H9 (cell line): ENCODE data around the gene ZNF668. TPM values are rescaled to one million over a fixed set of nuclear protein-coding genes. Genes with fewer than 3 reads are reported as not detected.

Source experiments
- DNase-seq: peaks from one replicate; pipeline ENCODE4 v3.0.0-alpha.2; 2017
- H2AFZ ChIP-seq: one replicate; pipeline ENCODE4 v1.6.1; 2013; ENCODE audit warnings: mild to moderate bottlenecking, low read length, control low read depth, moderate library complexity
- H2AK5ac ChIP-seq: 2 replicates; pipeline ENCODE4 v1.6.1; 2013; ENCODE audit warnings: low read length, control low read depth, mixed read lengths; ENCODE audit not compliant: insufficient read length
- H2BK120ac ChIP-seq: one replicate; pipeline ENCODE4 v1.6.1; 2013; ENCODE audit warnings: low read depth, mild to moderate bottlenecking, low read length, control low read depth, inconsistent platforms; ENCODE audit not compliant: poor library complexity, severe bottlenecking
- H2BK12ac ChIP-seq: 2 replicates; pipeline ENCODE4 v1.6.1; 2013; ENCODE audit warnings: low read length, control low read depth, mixed read lengths, low read depth; ENCODE audit not compliant: insufficient read length
- H2BK15ac ChIP-seq: 2 replicates; pipeline ENCODE4 v1.6.1; 2013; ENCODE audit warnings: low read depth, low read length, control low read depth
- H2BK20ac ChIP-seq: one replicate; pipeline ENCODE4 v1.6.1; 2013; ENCODE audit warnings: low read depth, mild to moderate bottlenecking, low read length, control low read depth, inconsistent platforms; ENCODE audit not compliant: poor library complexity, severe bottlenecking
- H2BK5ac ChIP-seq: 2 replicates; pipeline ENCODE4 v1.6.1; 2013; ENCODE audit warnings: low read length, control low read depth, mixed read lengths; ENCODE audit not compliant: insufficient read length
- H3K14ac ChIP-seq: 2 replicates; pipeline ENCODE4 v1.6.1; 2013; ENCODE audit warnings: low read length, control low read depth; ENCODE audit not compliant: insufficient read depth
- H3K18ac ChIP-seq: 2 replicates; pipeline ENCODE4 v1.6.1; 2013; ENCODE audit warnings: low read depth, mild to moderate bottlenecking, mixed read lengths, low read length, control low read depth; ENCODE audit not compliant: insufficient read length
- H3K23ac ChIP-seq: 2 replicates; pipeline ENCODE4 v1.6.1; 2013; ENCODE audit warnings: low read length, control low read depth, mixed read lengths, low read depth; ENCODE audit not compliant: insufficient read length
- H3K23me2 ChIP-seq: 2 replicates; pipeline ENCODE4 v1.6.1; 2013; ENCODE audit warnings: low read depth, mild to moderate bottlenecking, mixed read lengths, low read length, control low read depth; ENCODE audit not compliant: insufficient read length, poor library complexity, severe bottlenecking
- H3K27ac ChIP-seq: 2 replicates; pipeline ENCODE4 v1.5.1; 2013; ENCODE audit warnings: low read length, control low read depth, mixed read lengths, low read depth; ENCODE audit not compliant: insufficient read length
- H3K27me3 ChIP-seq: 2 replicates; pipeline ENCODE4 v1.6.1; 2013; ENCODE audit warnings: low read length, control low read depth, inconsistent platforms; ENCODE audit not compliant: insufficient read depth
- H3K4ac ChIP-seq: 2 replicates; pipeline ENCODE4 v1.6.1; 2013; ENCODE audit warnings: low read depth, mild to moderate bottlenecking, control low read depth, inconsistent platforms, low read length, moderate library complexity
- H3K4me1 ChIP-seq: 2 replicates; pipeline ENCODE4 v1.6.1; 2013; ENCODE audit warnings: low read length, control low read depth, inconsistent platforms; ENCODE audit not compliant: insufficient read depth
- H3K4me2 ChIP-seq: 2 replicates; pipeline ENCODE4 v1.6.1; 2013; ENCODE audit warnings: low read length, control low read depth, mixed read lengths; ENCODE audit not compliant: insufficient read length, insufficient read depth
- H3K56ac ChIP-seq: 2 replicates; pipeline ENCODE4 v1.6.1; 2013; ENCODE audit warnings: low read depth, mild to moderate bottlenecking, mixed read lengths, low read length, control low read depth; ENCODE audit not compliant: insufficient read length
- H3K79me1 ChIP-seq: 2 replicates; pipeline ENCODE4 v1.6.1; 2013; ENCODE audit warnings: low read depth, mild to moderate bottlenecking, moderate library complexity, low read length, control low read depth, inconsistent platforms; ENCODE audit not compliant: insufficient read depth, poor library complexity, severe bottlenecking
- H3K79me2 ChIP-seq: 2 replicates; pipeline ENCODE4 v1.6.1; 2013; ENCODE audit warnings: low read length, control low read depth, inconsistent platforms; ENCODE audit not compliant: insufficient read depth
- H3K9ac ChIP-seq: 2 replicates; pipeline ENCODE4 v1.6.1; 2013; ENCODE audit warnings: low read length, control low read depth, mixed read lengths; ENCODE audit not compliant: insufficient read length; ENCODE audit errors: extremely low read depth
- H3K9me3 ChIP-seq: one replicate; pipeline ENCODE4 v1.6.1; 2013; ENCODE audit warnings: low read depth, low read length, inconsistent platforms; ENCODE audit not compliant: control insufficient read depth
- H3T11ph ChIP-seq: one replicate; pipeline ENCODE4 v1.6.1; 2013; ENCODE audit warnings: mild to moderate bottlenecking, low read length, control low read depth, inconsistent platforms
- H4K20me1 ChIP-seq: one replicate; pipeline ENCODE4 v1.6.1; 2013; ENCODE audit not compliant: control insufficient read depth, insufficient read length, insufficient read depth
- H4K5ac ChIP-seq: 2 replicates; pipeline ENCODE4 v1.6.1; 2013; ENCODE audit warnings: low read depth, mild to moderate bottlenecking, mixed read lengths, low read length, control low read depth; ENCODE audit not compliant: insufficient read length
- H4K8ac ChIP-seq: replicated peaks from 2 replicates; pipeline ENCODE4 v1.6.1; 2013; ENCODE audit warnings: low read length, control low read depth, mixed read lengths, low read depth; ENCODE audit not compliant: insufficient read length
- H4K91ac ChIP-seq: 2 replicates; pipeline ENCODE4 v1.6.1; 2013; ENCODE audit warnings: low read depth, mild to moderate bottlenecking, moderate library complexity, mixed read lengths, low read length, control low read depth; ENCODE audit not compliant: insufficient read length
- H3K27ac Mint-ChIP-seq, 3 experiments: 2 replicates in 2 of 3; 3 replicates in 1 of 3; pipeline ENCODE4 v1.8.0; 2020 to 2021; ENCODE audit warnings: mixed read lengths in 3 of 3, mild to moderate bottlenecking in 1 of 3, moderate library complexity in 1 of 3
- H3K27me3 Mint-ChIP-seq: 2 replicates; pipeline ENCODE4 v1.8.0; 2021; ENCODE audit warnings: low read depth, mild to moderate bottlenecking, moderate library complexity, mixed read lengths
- H3K36me3 Mint-ChIP-seq, 3 experiments: 2 replicates in 2 of 3; 3 replicates in 1 of 3; pipeline ENCODE4 v1.8.0; 2020 to 2021; ENCODE audit warnings: low read depth in 3 of 3, mixed read lengths in 3 of 3; ENCODE audit not compliant: insufficient read depth in 1 of 3
- H3K4me1 Mint-ChIP-seq, 2 experiments: 2 replicates each; pipeline ENCODE4 v1.8.0; 2020; ENCODE audit warnings: mixed read lengths in 2 of 2
- H3K4me3 Mint-ChIP-seq, 2 experiments: 2 replicates in 1 of 2; 3 replicates in 1 of 2; pipeline ENCODE4 v1.8.0; 2020 to 2021; ENCODE audit warnings: mild to moderate bottlenecking in 2 of 2, mixed read lengths in 2 of 2, moderate library complexity in 1 of 2
- H3K9me3 Mint-ChIP-seq, 2 experiments: 2 replicates in 1 of 2; 3 replicates in 1 of 2; pipeline ENCODE4 v1.8.0; 2020; ENCODE audit warnings: mild to moderate bottlenecking in 2 of 2, mixed read lengths in 2 of 2, moderate library complexity in 1 of 2
- WGBS: extraction: QIAGEN DNeasy Blood & Tissue Kit; methylation state at CpG from one replicate; pipeline ENCODE4 v1.1.7; 2013; ENCODE audit warnings: missing lambda C conversion rate, low lambda C conversion rate, mixed read lengths; ENCODE audit not compliant: insufficient read length; ENCODE audit errors: extremely low coverage; 5-methylcytosine and 5-hydroxymethylcytosine counted together
- total RNA-seq: library from RNA; stranded (reverse); gene quantifications from 2 replicates; pipeline ENCODE4 v1.2.1, GENCODE V29; 2021
- TF ChIP-seq, protein P1 (sequence below): fragments of 200-600 bp; sonication (generic); conservative IDR thresholded peaks from 3 replicates; pipeline ENCODE4 v1.8.0; 2021; ENCODE audit warnings: antibody characterized with exemption, mild to moderate bottlenecking

Gene ZNF668
- total RNA-seq, 1 experiment from 2014 or later, result 18.6 TPM

- H3K4me1 Mint-ChIP-seq, result peaks cover 5 to 10% of the 10 kb centered on the region in 2 experiments; a peak in 3 of 4 replicates
- Histone ChIP-seq H3K23me2 (peaks cover 9% of the 10 kb centered on the region), H2BK12ac (no peak overlapping the region), H3K27me3 (no peaks in the 10 kb centered on the region), H3K9me3 (no peaks in the 10 kb centered on the region), H2BK120ac (no peak overlapping the region), H3K4me2 (no peak overlapping the region), H2BK20ac (no peak overlapping the region), H3K79me2 (peaks cover 2% of the 10 kb centered on the region; the same call in 1 of the 2 replicates), H4K5ac (no peak overlapping the region), H3K4me1 (no peaks in the 10 kb centered on the region), H3K79me1 (peaks cover 2% of the 10 kb centered on the region), H2BK5ac (no peak overlapping the region), H2AK5ac (no peak overlapping the region), H3K27ac (no peak overlapping the region), H3T11ph (no peak overlapping the region), H3K14ac (no peak overlapping the region), H4K20me1 (peaks cover 3% of the 10 kb centered on the region), H3K9ac (no peak overlapping the region), H3K23ac (no peak overlapping the region), H3K56ac (no peak overlapping the region), H2AFZ (no peak overlapping the region), H3K18ac (no peak overlapping the region), H4K91ac (no peak overlapping the region), H3K4ac (no peak overlapping the region), H4K8ac (no peak overlapping the region), H2BK15ac (no peak overlapping the region)
- H3K4me3 Mint-ChIP-seq, result no peak overlapping the region
- TF ChIP-seq, protein P1, sequence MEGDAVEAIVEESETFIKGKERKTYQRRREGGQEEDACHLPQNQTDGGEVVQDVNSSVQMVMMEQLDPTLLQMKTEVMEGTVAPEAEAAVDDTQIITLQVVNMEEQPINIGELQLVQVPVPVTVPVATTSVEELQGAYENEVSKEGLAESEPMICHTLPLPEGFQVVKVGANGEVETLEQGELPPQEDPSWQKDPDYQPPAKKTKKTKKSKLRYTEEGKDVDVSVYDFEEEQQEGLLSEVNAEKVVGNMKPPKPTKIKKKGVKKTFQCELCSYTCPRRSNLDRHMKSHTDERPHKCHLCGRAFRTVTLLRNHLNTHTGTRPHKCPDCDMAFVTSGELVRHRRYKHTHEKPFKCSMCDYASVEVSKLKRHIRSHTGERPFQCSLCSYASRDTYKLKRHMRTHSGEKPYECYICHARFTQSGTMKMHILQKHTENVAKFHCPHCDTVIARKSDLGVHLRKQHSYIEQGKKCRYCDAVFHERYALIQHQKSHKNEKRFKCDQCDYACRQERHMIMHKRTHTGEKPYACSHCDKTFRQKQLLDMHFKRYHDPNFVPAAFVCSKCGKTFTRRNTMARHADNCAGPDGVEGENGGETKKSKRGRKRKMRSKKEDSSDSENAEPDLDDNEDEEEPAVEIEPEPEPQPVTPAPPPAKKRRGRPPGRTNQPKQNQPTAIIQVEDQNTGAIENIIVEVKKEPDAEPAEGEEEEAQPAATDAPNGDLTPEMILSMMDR, result no peak
- no peak overlapping the region; a peak in 1 of 7 replicates for H3K27ac Mint-ChIP-seq
- no peaks in the 10 kb centered on the region; a peak in 1 of 5 replicates for H3K9me3 Mint-ChIP-seq
- no peak for DNase-seq
- H3K27me3 Mint-ChIP-seq, result no peaks in the 10 kb centered on the region; the same call in 1 of the 2 replicates
- WGBS, result no CpG with 5 or more reads among the region's 8 CpGs
- peaks cover 4 to 27% (median 24%) of the 10 kb centered on the region in 3 experiments; a peak in 6 of 7 replicates for H3K36me3 Mint-ChIP-seq
These were observed 15.2 kb upstream of the ZNF668 start for GRCh38 chr16:31089199-31089598.
